ENCODE results near the gene F2.

Gene F2

GRCh38 chr11:46718155-46719019 lies 626 bp upstream of the F2 start:
- DNase-seq = no peak

- DNase-seq = no peak
Measured at GRCh38 chr11:46719543-46720218, 668 bp downstream of the F2 start.

GRCh38 chr11:46721286-46721685 lies 2.3 kb downstream of the F2 start:
- no peak for DNase-seq

GRCh38 chr11:46722566-46723358 lies 3.7 kb downstream of the F2 start:
- DNase-seq = no peak

- DNase-seq = no peak
Measured at GRCh38 chr11:46723359-46723680, 4.3 kb downstream of the F2 start.

- DNase-seq = no peak
Measured at GRCh38 chr11:46724088-46724487, 5.1 kb downstream of the F2 start.

- no peak for DNase-seq
Measured at GRCh38 chr11:46725338-46726205, 6.6 kb downstream of the F2 start.

- DNase-seq = no peak
Measured at GRCh38 chr11:46726206-46726862, 7.3 kb downstream of the F2 start.

- no peak for DNase-seq
Measured at GRCh38 chr11:46727952-46728658, 9.1 kb downstream of the F2 start.

- DNase-seq = no peak
Measured at GRCh38 chr11:46728659-46729040, 9.6 kb downstream of the F2 start.

GRCh38 chr11:46729110-46730027 lies 10.4 kb downstream of the F2 start:
- no peak for DNase-seq

- DNase-seq = no peak
Measured at GRCh38 chr11:46731545-46731944, 12.5 kb downstream of the F2 start.

GRCh38 chr11:46733234-46733633 lies 14.2 kb downstream of the F2 start:
- DNase-seq = no peak

GRCh38 chr11:46736146-46736545 lies 17.1 kb downstream of the F2 start:
- DNase-seq = no peak

- DNase-seq = no peak
Measured at GRCh38 chr11:46736615-46737014, 17.6 kb downstream of the F2 start.

- DNase-seq = no peak
Measured at GRCh38 chr11:46737699-46738098, 18.7 kb downstream of the F2 start.

GRCh38 chr11:46738887-46739286 lies 19.9 kb downstream of the F2 start:
- DNase-seq = no peak

- no peak for DNase-seq
Measured at GRCh38 chr11:46741600-46742484, 22.8 kb downstream of the F2 start.

- no peak for DNase-seq
Measured at GRCh38 chr11:46743043-46743442, 24.0 kb downstream of the F2 start.
